ENCODE results near the gene COG1.

- TF ChIP-seq CTCF (IDR thresholded peaks at IDR 0.05 in 8 of 11, conservative IDR thresholded peaks at IDR 0.05 in 3 of 11) (no peak), POLR2AphosphoS5 (IDR thresholded peaks at IDR 0.05) (no peak), POLR2A (IDR thresholded peaks at IDR 0.05) (no peak)
Measured at GRCh38 chr17:73251871-73252270, 59.0 kb downstream of the COG1 start.
